ENCODE data around the gene FLNB.
A peak's percentile ranks its signal among the peaks of the same experiment; 100 is the strongest.

The FLNB gene

GRCh38 chr3:58008141-58009025, at the start of gene FLNB:
Gene FLNB, plus strand, starts transcription at chr3:58008422. Its CDS starts 143 bp downstream, at chr3:58008565.
- H2AFZ ChIP-seq (ENCODE audit: low read length): peak within 1 kb of the TSS; percentile 94
- H4K20me1 ChIP-seq (ENCODE audit: insufficient read depth, low read length, poor library complexity, severe bottlenecking): no peaks in the 10 kb centered on the region
- H3F3A ChIP-seq (ENCODE audit: low read depth): no peaks in the 10 kb centered on the region
- H3K9me2 ChIP-seq (replicated peaks; ENCODE audit: low read depth, low read length): no peaks in the 10 kb centered on the region
- H3K36me3 ChIP-seq (ENCODE audit: insufficient read depth, low read length): no peaks in the 10 kb centered on the region
- TF ChIP-seq EZH2phosphoT487 (IDR thresholded peaks at IDR 0.05; ENCODE audit: borderline replicate concordance): no peak
- TF ChIP-seq CTCF (conservative IDR thresholded peaks at IDR 0.05; ENCODE audit: low read length): peak; percentile 70
- H3K27me3 ChIP-seq (ENCODE audit: insufficient read depth, low read length, poor library complexity, severe bottlenecking): no peaks in the 10 kb centered on the region
- H3K4me1 ChIP-seq (ENCODE audit: insufficient read depth, low read length, poor library complexity, severe bottlenecking): peaks cover 35% of the 10 kb centered on the region
- peaks cover 33% of the 10 kb centered on the region for H3K79me2 ChIP-seq (ENCODE audit: insufficient read depth, low read length)
- H3K4me3 ChIP-seq (ENCODE audit: low read length, poor library complexity, severe bottlenecking): peak within 1 kb of the TSS; percentile 90
- no peaks in the 10 kb centered on the region for H3K9me3 ChIP-seq (ENCODE audit: insufficient read depth, low read depth, low read length)
- peak within 1 kb of the TSS; percentile 86 for H3K9ac ChIP-seq (ENCODE audit: low read depth, low read length, poor library complexity, severe bottlenecking)
- H3K4me2 ChIP-seq (ENCODE audit: low read depth, low read length, poor library complexity, severe bottlenecking): peak within 1 kb of the TSS; percentile 92

- H4K20me1 ChIP-seq (ENCODE audit: insufficient read depth, low read length, poor library complexity, severe bottlenecking): no peaks in the 10 kb centered on the region
- H3F3A ChIP-seq (ENCODE audit: low read depth): no peaks in the 10 kb centered on the region
- H3K4me3 ChIP-seq (ENCODE audit: low read length, poor library complexity, severe bottlenecking): peak overlapping the region; percentile 32
- peaks cover 14% of the 10 kb centered on the region for H3K4me1 ChIP-seq (ENCODE audit: insufficient read depth, low read length, poor library complexity, severe bottlenecking)
- no peaks in the 10 kb centered on the region for H3K79me2 ChIP-seq (ENCODE audit: insufficient read depth, low read length)
- H3K9ac ChIP-seq (ENCODE audit: low read depth, low read length, poor library complexity, severe bottlenecking): peak overlapping the region; percentile 63
- peak overlapping the region; percentile 90 for H2AFZ ChIP-seq (ENCODE audit: low read length)
- no peaks in the 10 kb centered on the region for H3K27me3 ChIP-seq (ENCODE audit: insufficient read depth, low read length, poor library complexity, severe bottlenecking)
- no peaks in the 10 kb centered on the region for H3K36me3 ChIP-seq (ENCODE audit: insufficient read depth, low read length)
- H3K9me2 ChIP-seq (replicated peaks; ENCODE audit: low read depth, low read length): no peaks in the 10 kb centered on the region
- H3K9me3 ChIP-seq (ENCODE audit: insufficient read depth, low read depth, low read length): no peaks in the 10 kb centered on the region
- peak overlapping the region; percentile 67 for H3K4me2 ChIP-seq (ENCODE audit: low read depth, low read length, poor library complexity, severe bottlenecking)
- no peak for TF ChIP-seq CTCF (conservative IDR thresholded peaks at IDR 0.05; ENCODE audit: low read length)
- TF ChIP-seq EZH2phosphoT487 (IDR thresholded peaks at IDR 0.05; ENCODE audit: borderline replicate concordance): no peak
Measured at GRCh38 chr3:57958642-57959422, 49.4 kb upstream of the FLNB start.

- Histone ChIP-seq H3K79me2 (ENCODE audit: insufficient read depth, low read length) (no peaks in the 10 kb centered on the region), H3K9ac (ENCODE audit: low read depth, low read length, poor library complexity, severe bottlenecking) (peak overlapping the region; percentile 63), H3K27me3 (ENCODE audit: insufficient read depth, low read length, poor library complexity, severe bottlenecking) (no peaks in the 10 kb centered on the region), H2AFZ (ENCODE audit: low read length) (peak overlapping the region; percentile 90), H4K20me1 (ENCODE audit: insufficient read depth, low read length, poor library complexity, severe bottlenecking) (no peaks in the 10 kb centered on the region), H3K4me2 (ENCODE audit: low read depth, low read length, poor library complexity, severe bottlenecking) (peak overlapping the region; percentile 67), H3K36me3 (ENCODE audit: insufficient read depth, low read length) (no peaks in the 10 kb centered on the region), H3K9me2 (replicated peaks; ENCODE audit: low read depth, low read length) (no peaks in the 10 kb centered on the region), H3K9me3 (ENCODE audit: insufficient read depth, low read depth, low read length) (no peaks in the 10 kb centered on the region), H3K4me3 (ENCODE audit: low read length, poor library complexity, severe bottlenecking) (no peak overlapping the region), H3K4me1 (ENCODE audit: insufficient read depth, low read length, poor library complexity, severe bottlenecking) (peaks cover 14% of the 10 kb centered on the region), H3F3A (ENCODE audit: low read depth) (no peaks in the 10 kb centered on the region)
- no peak for TF ChIP-seq EZH2phosphoT487 (IDR thresholded peaks at IDR 0.05; ENCODE audit: borderline replicate concordance)
- TF ChIP-seq CTCF (conservative IDR thresholded peaks at IDR 0.05; ENCODE audit: low read length): no peak
Measured at GRCh38 chr3:57959423-57960173, 48.6 kb upstream of the FLNB start.

Data from Loucy (cell line).